Measurements from ENCODE around the gene UBE2V1.

DNA sequence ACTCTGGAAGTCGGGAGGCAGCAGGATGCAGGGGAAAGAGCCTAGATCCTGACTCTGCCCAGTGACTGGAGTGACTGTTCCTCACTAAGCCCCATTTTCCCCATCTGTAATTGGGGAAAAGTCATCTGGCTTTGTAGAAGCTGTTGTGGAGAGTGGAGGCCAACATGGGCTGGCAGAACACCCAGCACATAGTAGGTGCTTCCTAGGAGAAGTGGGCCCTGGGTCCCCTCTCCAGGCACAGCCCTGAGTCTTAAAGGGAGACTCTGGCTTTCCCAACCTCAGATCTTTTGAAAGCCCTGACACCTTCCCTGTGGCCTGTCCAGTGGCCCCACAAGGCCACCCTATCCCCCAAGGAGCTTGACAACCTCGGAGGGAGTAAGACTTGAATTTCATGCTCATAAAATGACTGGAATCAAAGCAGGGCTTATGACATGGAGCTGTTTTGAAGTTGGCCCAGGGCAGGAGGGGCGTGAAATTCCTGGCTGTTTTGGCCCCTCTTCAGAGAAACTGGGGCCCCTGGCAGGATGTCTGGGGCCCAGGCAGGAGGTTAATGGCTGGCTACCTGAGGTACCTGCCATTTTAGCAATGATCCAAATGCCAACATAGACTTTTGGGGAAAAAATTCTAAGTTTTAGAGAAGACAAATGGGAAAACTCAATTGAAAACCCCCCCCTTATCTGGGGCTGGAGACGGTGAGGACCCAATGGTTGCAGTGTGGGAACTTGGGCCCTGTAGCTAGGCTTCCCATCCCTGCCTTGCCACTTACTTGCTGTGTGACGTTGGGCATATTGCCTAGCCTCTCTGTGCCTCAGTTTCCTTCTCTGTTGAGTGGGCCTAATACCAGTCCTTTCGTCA, 51.6 kb downstream of the UBE2V1 start:
- TF ChIP-seq, protein P1, sequence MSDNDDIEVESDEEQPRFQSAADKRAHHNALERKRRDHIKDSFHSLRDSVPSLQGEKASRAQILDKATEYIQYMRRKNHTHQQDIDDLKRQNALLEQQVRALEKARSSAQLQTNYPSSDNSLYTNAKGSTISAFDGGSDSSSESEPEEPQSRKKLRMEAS (IDR thresholded peaks at IDR 0.05; ENCODE audit: low read depth), result no peak
- TF ChIP-seq, protein P2, sequence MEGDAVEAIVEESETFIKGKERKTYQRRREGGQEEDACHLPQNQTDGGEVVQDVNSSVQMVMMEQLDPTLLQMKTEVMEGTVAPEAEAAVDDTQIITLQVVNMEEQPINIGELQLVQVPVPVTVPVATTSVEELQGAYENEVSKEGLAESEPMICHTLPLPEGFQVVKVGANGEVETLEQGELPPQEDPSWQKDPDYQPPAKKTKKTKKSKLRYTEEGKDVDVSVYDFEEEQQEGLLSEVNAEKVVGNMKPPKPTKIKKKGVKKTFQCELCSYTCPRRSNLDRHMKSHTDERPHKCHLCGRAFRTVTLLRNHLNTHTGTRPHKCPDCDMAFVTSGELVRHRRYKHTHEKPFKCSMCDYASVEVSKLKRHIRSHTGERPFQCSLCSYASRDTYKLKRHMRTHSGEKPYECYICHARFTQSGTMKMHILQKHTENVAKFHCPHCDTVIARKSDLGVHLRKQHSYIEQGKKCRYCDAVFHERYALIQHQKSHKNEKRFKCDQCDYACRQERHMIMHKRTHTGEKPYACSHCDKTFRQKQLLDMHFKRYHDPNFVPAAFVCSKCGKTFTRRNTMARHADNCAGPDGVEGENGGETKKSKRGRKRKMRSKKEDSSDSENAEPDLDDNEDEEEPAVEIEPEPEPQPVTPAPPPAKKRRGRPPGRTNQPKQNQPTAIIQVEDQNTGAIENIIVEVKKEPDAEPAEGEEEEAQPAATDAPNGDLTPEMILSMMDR (IDR thresholded peaks at IDR 0.05), result no peak
- TF ChIP-seq RFX5 (IDR thresholded peaks at IDR 0.05; ENCODE audit: low read length) (no peak), FOXJ3 (CRISPR knock-in tag; IDR thresholded peaks at IDR 0.05) (no peak), YY1 (IDR thresholded peaks at IDR 0.05; ENCODE audit: low read depth) (no peak), CHD2 (IDR thresholded peaks at IDR 0.05; ENCODE audit: low read length, partially characterized antibody) (no peak), TEAD4 (IDR thresholded peaks at IDR 0.05; ENCODE audit: borderline replicate concordance, insufficient read depth) (no peak), GABPA (IDR thresholded peaks at IDR 0.05; ENCODE audit: low read depth) (no peak), JUND (IDR thresholded peaks at IDR 0.05) (no peak), FOXM1 (IDR thresholded peaks at IDR 0.05; ENCODE audit: low read depth) (no peak)
- TF ChIP-seq, protein P3, sequence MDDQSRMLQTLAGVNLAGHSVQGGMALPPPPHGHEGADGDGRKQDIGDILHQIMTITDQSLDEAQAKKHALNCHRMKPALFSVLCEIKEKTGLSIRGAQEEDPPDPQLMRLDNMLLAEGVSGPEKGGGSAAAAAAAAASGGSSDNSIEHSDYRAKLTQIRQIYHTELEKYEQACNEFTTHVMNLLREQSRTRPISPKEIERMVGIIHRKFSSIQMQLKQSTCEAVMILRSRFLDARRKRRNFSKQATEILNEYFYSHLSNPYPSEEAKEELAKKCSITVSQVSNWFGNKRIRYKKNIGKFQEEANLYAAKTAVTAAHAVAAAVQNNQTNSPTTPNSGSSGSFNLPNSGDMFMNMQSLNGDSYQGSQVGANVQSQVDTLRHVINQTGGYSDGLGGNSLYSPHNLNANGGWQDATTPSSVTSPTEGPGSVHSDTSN (IDR thresholded peaks at IDR 0.05), result no peak
- TF ChIP-seq, protein P4, sequence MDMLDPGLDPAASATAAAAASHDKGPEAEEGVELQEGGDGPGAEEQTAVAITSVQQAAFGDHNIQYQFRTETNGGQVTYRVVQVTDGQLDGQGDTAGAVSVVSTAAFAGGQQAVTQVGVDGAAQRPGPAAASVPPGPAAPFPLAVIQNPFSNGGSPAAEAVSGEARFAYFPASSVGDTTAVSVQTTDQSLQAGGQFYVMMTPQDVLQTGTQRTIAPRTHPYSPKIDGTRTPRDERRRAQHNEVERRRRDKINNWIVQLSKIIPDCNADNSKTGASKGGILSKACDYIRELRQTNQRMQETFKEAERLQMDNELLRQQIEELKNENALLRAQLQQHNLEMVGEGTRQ (IDR thresholded peaks at IDR 0.05; ENCODE audit: borderline replicate concordance, low read depth, low read length), result no peak
- TF ChIP-seq, protein P5, sequence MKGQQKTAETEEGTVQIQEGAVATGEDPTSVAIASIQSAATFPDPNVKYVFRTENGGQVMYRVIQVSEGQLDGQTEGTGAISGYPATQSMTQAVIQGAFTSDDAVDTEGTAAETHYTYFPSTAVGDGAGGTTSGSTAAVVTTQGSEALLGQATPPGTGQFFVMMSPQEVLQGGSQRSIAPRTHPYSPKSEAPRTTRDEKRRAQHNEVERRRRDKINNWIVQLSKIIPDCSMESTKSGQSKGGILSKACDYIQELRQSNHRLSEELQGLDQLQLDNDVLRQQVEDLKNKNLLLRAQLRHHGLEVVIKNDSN (IDR thresholded peaks at IDR 0.05; ENCODE audit: borderline replicate concordance, low read depth), result no peak

Measured in SK-N-SH (cell line).